GM20000 (cell line): ENCODE measurements around the gene PGBD1.
A peak's percentile ranks its signal among the peaks of the same experiment; 100 is the strongest.

Source experiments
- DNase-seq: peaks from one replicate; pipeline ENCODE4 v3.0.0; 2012; ENCODE audit warnings: low spot score
- TF ChIP-seq, protein P1 (sequence below): IDR thresholded peaks from 2 replicates; pipeline ENCODE4 v1.5.1; 2012; ENCODE audit warnings: mild to moderate bottlenecking, control low read depth; ENCODE audit errors: extremely low read depth, missing control alignments

The PGBD1 gene

DNA sequence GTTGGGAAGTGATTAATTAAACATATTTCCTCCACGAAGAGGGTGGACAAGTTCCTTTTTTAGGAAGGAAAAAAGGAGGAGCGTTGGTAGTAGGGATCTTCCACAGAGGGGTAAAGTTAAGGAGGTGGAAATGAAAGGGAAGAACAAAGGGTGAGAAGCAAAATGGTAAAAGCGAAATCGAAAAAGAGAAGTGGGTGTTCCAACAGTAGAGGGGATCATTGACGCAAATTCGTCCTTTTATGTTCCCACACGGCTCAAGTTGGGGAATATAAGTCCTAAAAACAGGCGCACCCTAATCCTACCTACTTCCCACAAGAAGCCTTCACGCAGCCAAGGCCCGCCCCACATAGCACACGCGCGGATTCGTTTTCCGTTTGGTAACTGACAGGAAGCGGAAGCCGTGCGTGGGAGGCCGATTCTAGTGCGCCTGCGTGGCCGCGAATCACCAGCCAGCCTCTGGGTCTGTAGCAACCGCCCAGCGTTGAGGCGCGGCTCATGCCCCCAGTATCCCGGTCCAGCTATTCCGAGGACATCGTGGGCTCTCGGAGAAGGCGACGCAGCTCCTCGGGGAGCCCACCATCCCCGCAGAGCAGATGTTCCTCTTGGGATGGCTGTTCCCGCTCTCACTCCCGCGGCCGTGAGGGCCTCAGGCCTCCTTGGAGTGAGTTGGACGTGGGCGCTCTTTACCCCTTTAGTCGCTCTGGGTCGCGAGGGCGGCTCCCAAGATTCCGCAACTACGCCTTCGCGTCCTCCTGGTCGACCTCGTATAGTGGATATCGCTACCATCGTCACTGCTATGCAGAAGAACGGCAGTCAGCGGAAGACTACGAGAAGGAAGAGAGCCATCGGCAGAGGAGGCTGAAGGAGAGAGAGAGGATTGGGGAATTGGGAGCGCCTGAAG lies 22.2 kb upstream of the PGBD1 start, which contains the start of gene NKAPL:
Gene NKAPL, plus strand, starts transcription at position 421 of the 901 bp plus-strand sequence. Its CDS starts 75 bp downstream, at position 496.
- TF ChIP-seq, protein P1, sequence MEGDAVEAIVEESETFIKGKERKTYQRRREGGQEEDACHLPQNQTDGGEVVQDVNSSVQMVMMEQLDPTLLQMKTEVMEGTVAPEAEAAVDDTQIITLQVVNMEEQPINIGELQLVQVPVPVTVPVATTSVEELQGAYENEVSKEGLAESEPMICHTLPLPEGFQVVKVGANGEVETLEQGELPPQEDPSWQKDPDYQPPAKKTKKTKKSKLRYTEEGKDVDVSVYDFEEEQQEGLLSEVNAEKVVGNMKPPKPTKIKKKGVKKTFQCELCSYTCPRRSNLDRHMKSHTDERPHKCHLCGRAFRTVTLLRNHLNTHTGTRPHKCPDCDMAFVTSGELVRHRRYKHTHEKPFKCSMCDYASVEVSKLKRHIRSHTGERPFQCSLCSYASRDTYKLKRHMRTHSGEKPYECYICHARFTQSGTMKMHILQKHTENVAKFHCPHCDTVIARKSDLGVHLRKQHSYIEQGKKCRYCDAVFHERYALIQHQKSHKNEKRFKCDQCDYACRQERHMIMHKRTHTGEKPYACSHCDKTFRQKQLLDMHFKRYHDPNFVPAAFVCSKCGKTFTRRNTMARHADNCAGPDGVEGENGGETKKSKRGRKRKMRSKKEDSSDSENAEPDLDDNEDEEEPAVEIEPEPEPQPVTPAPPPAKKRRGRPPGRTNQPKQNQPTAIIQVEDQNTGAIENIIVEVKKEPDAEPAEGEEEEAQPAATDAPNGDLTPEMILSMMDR, result no peak
- peak; percentile 25 for DNase-seq

DNA sequence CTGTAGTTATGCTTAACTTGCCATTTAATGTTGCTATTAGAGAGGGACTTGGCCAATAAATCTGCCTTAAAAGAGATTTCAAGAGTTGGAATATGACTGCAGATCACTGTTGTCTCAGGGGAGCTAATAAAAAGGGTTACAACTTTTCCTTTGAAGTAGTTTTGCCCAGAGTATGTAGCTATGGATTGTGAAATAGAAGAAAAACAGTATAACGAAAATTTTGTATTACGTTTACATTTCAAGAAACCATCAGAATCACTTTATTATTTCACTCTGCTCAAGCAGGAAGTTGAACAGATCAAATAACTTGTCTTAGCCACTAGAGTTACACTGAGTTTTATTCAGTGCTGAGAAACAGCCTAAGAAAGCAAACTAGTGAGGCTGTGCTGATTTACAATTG lies 17.4 kb upstream of the PGBD1 start:
- DNase-seq, result no peak
- TF ChIP-seq, protein P1, result no peak

DNA sequence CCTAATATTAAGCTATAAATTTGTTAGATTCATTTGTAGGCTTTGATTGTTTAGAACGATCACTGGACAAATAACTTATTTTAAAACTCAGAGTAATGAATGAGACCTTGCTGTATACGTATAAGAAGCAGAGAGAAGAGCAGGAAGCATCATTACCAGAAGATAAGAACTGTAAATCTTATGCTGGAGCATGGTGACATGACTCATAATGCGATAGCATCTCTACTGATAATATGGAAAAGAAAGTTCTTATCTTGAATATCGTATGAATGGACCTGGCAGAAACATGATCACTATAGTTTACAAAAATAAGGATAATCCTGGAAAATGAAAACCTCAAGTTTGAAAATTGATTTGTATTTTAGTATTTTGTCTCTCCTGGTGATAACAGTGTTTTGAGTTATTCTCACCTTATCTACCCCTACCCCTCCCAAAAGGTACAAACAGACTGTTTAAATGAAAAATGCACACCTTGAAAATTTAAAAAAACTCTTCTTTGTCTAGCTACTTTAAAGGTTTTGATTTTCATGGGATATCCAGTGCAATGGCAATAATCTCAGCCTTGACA lies 16.5 kb upstream of the PGBD1 start:
- no peak for DNase-seq
- TF ChIP-seq, protein P1, result no peak

DNA sequence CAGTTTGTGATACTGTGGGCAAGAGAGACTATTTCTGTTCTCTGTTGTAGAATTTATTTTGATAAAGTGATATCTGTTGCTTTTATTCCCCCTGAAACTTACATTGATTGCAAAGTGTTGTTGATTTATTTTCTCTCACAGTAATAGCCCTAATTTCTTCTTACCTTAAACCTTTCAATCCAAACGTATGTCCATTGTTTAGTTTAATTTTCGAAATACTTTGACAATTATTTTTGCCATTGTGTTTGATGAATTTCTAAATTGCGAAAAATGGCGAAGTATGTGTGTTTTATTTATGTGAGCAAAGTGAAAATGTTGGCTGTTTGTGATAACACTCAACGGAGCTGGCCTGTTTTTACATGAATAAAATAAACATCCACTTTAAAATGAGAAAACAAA lies 14.8 kb upstream of the PGBD1 start:
- TF ChIP-seq, protein P1, result no peak
- DNase-seq, result no peak

DNA sequence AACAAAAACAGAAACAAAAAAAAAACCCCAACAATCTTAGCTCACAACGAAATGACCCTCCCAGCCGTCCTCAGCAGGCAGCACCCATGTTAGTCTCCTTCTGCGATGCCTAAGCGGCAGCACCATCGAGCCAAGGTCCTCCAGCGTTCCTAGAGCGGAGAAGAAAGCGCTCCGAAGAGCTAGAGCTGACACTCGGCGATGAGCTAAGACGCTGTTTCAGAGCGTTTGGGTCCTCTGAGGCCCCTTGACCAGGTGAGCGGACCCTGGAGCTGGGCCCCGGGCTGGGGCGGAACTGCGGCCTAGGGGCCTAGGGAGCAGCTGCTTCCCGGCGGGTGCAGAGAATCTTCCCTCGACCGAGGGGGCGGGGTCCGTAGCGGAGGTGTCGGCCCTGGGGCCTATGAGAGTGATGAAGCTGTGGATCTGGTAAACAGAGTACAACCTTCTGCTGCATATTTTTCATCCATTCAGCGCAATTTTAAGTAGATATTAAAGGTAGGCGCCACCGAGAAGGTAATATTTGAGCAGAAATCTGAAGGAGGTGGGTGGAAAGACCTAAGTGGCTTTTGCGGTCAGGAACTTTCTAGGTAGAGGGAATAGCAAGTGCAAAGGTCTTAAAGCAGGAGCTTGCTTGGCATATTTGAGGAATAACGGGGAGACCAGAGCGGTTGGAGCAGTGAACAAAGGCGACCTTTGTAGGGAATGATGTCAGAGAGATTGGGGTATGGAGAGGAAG lies 14.2 kb upstream of the PGBD1 start, which contains the start of gene ZSCAN26:
Gene ZSCAN26, plus strand, starts transcription at position 182 of the 733 bp plus-strand sequence. CDS start 4,777 bp downstream, outside the sequence.
- TF ChIP-seq, protein P1, result no peak
- peak; percentile 81 for DNase-seq

DNA sequence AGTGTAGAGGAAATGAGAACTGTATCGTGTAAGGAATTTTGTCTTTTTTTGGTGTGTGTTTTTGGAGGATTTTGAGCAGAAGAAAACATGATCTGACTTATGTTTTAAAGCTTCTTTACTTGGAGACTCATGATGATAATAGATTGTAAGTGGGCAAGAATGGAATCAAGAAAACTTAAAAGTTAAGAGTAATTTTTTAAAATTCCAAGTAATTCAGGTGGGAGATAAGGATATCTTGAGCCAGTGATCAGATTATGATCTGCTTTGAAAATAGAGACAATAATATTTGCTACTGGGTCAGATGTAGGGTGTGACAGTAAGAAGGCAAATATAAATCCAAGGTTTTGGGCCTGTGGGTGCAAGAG lies 13.7 kb upstream of the PGBD1 start:
- TF ChIP-seq, protein P1, result no peak
- DNase-seq, result no peak
